ENCODE measurements around the gene CYP2C9.

The CYP2C9 gene

GRCh38 chr10:95039281-95039680 is 100.8 kb downstream of the CYP2C9 start:
- no peak for DNase-seq (ENCODE audit: low spot score)
